GM21390 (cell line): Measurements from ENCODE around the gene PDE9A.
"Not testable (repeated sequence)": the region's sequence is repeated elsewhere in the genome, so short reads cannot be mapped to it uniquely, and the experiment has no call there.

ENCODE experiments used
- ATAC-seq: cut with Tn5 transposase; IDR thresholded peaks from one replicate; pipeline ENCODE4 v1.9.1; 2021; ENCODE audit not compliant: unreplicated experiment

The PDE9A gene

GRCh38 chr21:42704861-42705260, 51.4 kb downstream of the PDE9A start:
- no peak for ATAC-seq

DNA sequence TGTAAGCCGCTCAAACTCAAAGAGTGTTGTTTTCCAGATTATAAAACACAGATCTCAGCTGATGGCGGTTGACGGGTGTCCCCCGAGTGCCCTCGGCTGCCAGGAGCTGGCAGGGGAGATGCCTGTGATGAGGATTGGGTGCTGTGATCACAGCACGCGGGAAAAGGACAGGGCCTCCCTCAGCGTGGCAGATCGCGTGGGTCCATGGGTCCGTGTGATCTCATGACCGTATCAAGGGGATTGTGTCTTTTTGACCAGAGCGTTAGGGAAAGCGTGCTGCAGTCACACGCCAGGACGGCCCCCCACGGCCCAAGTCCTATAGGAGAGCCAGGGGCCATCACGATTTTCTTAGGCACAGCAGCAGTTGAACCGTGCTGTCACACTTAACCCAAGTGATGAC, 51.9 kb downstream of the PDE9A start:
- no peak for ATAC-seq

DNA sequence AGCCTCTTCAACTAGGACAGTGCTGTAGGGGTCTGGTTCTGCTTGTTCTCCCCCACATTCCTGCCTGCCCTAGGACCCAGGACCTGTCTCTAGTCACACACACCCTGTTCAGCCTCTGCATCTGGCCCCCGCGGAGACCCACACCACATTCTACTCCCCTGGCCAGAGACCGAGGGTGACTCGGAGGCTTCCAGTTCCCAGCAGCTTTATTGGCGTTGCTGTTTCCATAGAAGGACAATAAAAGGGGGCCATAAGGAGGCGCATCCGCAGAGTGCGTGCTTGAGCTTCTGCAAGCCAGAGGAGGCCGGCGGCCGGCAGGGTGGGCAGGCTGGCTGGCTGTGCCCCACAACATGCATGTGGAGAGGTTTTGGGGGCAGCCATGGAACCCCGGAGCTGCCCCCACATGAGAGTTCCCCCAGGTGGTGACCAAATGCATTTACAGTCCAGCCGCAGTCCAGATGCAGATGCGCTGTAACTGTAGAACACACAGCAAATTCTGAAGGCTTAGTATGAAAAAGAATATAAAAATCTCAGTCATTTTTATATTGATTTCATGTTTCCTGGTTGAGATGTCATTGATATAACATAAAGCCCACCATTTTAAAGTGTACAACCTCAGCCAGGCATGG, 52.4 kb downstream of the PDE9A start:
- ATAC-seq = no peak

DNA sequence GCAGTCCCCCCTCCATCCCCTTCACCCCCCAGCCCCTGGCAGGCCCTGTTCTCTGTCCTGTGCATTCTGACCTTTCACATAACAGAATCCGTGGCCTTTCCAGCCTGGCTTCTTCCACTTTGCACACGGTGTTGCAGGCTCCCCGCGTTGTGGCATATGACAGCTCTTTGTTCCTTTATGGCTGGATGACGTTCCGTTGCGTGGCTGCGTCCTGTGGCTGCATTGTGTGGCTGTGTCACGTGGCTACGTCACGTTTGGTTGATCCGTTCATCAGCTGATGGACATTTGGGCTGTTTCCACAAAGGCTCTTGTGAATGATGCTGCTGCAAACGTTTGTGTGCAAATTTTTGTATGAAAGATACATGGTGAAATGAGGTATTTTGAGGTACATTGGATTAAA, 53.3 kb downstream of the PDE9A start:
- no peak for ATAC-seq

DNA sequence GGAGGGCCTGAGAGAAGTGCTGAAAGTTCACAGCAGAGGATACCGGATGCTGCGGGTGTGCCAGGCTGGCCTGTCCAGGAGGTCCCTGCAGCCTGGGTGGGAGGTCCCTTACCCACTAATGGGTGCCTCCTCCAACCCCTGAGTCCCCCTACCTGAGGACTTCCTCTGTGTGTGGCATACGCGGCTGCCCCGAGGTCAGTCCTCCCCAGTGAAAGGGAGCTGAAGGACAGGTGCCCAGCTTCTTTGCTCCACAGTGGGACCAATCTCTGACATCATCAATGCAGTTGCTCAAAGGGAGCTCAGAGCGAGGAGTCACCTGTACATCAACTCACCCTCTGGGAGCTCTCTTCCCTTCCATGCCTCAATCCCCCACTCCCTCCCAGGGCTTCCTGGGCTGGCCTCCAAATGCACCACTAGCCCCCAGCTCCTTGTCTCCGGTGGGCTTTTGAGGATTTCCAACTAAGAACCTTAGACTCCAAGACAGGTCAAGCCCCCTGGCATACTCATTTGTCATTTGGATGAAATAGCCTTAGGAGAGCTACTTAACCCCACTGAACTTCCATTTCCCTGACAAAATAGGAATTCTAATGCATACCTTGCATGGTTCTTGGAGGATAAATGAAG, 53.9 kb downstream of the PDE9A start:
- no peak for ATAC-seq

GRCh38 chr21:42708107-42708506, 54.7 kb downstream of the PDE9A start:
- no peak for ATAC-seq

DNA sequence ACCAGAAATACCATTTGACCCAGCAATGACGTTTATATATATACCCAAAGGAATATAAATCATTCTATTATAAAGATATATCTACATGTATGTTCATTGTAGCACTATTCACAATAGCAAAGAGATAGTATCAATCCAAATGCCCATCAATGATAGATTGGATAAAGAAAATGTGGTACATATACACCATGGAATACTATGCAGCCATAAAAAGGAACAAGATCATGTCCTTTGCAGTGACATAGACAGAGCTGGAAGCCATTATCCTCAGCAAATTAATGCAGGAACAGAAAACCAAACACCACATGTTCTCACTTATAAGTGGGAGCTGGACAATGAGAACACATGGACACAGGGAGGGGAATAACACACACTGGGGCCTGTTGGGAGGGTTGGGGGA, 55.5 kb downstream of the PDE9A start:
- ATAC-seq = not testable (repeated sequence)

DNA sequence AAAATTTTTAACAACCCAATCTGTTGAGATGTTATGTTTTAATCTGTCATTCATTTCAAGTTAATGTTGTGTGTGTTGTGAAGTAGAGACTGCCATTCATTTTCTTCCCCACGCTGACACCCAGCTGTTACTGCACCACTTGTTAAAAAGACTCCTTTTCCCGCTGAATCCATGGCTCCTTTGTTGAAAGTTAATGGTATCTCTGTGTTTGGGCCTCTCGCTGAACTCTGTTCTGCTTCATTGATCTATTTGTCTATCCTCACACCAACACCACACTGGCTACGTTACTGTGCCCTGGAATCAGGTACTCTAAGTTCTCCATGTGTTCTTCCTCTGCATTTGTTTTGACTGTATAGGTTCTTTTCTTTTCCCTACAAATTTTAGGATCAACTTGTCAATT, 58.2 kb downstream of the PDE9A start:
- ATAC-seq = no peak

- not testable (repeated sequence) for ATAC-seq
Measured at GRCh38 chr21:42715427-42715826, 62.0 kb downstream of the PDE9A start.

- no peak for ATAC-seq
Measured at GRCh38 chr21:42716074-42716473, 62.7 kb downstream of the PDE9A start.

GRCh38 chr21:42720484-42720883, 67.1 kb downstream of the PDE9A start:
- ATAC-seq = not testable (repeated sequence)

DNA sequence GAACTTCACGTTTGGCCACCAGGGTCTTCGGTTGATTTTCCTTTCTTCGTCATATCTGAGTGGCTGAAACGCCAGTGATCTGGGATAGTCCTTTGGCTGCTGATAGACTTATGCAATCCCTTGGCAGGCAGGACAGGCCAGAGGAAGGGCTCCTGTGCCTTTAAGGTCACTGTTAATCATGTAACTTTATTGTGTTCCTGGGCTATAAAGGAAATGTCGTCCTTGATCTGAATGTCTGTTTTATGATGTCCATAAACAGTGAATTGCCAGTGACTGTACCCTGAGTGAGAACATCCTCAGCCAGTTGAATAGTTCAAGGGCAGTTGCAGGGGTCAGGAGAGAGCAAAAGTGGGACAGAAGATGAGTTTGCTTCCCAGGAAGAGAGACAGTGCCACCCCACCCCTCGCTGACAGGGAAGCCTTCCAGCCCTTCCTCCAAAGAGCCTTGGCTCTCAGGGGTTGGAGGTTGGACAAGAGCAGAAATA, 68.0 kb downstream of the PDE9A start:
- no peak for ATAC-seq

GRCh38 chr21:42722153-42722552, 68.7 kb downstream of the PDE9A start:
- ATAC-seq = no peak

DNA sequence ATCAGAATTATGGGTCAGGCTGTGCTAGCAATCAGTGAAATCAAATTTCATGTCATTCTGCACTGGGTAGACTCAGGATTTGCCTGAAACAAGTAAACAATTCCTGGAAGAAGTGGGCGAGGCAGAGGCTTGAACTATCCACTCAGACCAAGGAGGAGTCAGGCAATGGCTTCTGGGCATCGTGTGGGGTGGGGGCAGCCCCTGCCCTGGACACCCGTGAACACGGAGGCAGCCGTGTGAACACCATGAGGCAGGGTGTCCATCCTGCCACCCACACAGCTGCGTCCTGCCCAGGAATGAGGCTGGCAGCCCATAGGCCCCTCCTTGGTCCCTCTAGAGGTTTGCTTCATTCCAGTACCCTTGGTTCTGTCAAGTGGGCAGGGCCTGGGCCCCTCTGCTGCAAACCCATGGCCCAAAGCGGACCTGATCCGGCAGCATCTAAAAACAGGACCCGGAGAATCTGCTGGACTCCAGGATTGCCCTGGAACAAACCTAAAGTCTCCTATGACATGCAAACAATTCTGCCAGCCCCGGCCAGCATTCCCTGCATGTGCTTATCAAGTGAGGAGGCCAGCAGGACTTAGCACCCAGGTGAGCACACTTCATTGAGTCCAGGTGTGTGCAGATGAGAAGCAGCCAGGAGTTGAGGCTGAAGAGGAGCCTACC, 69.5 kb downstream of the PDE9A start:
- ATAC-seq = no peak

DNA sequence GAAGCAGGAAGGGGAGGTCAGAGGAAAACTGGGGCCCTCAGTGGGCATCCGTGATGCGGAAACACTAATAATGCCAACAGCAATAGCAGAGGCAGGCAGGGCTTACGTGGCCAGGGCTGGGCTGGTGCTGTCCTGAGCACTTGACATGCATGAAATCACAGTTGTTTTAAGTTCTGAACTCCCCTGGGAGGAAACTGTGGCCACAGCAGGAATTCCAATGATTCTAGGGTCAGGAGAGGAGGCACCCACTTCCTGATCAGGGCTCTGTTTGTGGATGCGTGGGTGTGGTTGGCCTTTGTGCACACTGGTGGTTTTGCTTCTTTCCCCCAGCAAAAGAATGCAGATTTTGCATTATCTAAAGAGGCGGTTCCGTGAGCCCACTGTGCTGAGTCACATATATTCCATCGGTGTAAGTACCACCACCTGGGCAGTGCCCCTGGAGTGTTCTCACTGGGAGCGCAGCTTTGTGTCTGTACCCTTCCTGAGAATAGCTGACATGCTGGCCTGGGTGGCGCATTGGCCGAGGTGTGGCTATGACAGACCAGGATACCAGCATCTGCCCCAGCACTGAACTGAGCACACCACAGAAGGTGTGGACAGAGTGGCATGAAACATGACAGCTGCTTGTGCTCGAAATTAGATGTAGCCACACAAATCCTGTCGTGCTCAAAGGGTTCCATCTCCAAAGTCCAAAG, 71.0 kb downstream of the PDE9A start:
- ATAC-seq = no peak

DNA sequence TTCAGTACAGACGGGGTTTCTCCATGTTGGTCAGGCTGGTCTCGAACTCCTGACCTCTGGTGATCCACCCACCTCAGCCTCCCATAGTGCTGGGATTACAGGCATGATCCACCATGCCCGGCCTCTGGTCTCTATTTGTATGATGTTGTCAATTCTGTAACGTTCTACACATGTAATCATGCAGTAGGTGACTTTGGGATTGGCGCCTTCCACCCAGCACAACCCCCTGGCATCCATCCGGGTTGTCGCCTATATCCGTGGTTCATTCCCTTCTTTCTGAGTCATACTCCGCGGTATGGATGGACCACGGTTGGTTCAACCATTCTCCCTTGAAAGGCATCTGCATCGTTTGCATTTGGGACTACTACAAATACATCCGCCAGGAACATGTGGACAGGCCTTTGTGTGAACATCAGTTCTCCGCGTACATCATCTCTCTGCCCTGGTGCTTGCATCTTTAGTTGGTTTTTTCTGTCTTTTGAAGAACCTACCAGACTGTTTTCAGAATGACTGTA, 72.1 kb downstream of the PDE9A start:
- no peak for ATAC-seq

DNA sequence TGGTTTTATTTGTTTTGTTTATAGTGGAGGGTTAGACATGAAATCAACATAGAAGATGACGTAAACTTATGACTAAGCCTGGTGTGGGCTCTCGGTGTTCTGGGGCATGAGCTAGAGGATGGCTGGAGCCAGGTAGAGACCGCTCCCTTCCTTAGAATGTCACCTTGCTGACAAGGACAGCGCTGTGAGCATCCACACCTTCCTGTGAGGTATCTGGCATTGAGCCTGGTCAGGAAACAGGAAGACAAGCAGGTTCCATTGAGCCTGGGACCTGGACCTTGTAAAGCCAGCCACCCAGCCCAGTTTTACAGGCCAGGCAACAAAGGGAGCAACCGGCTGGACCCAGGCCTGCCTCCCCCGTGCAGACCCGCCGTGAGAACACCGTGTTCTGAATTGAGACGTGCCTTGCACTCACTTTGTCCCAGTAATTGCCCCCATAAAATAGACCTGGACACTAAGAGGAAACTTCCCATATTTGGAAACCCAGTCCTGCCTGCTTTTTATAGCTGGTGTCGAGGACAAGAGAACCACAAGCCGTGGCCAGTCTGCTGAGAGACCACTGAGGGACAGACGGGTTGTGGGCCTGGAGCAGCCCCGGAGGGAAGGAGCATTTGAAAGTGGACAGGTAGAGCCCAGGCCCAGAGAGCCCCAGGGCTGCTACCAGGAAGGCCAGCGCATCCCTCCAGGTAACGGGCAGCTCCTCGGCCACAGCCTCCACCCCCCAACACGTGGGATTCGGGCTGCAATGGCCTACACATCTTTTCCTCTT, 78.0 kb downstream of the PDE9A start:
- no peak for ATAC-seq

GRCh38 chr21:42732033-42732410, 78.6 kb downstream of the PDE9A start:
- ATAC-seq = no peak

DNA sequence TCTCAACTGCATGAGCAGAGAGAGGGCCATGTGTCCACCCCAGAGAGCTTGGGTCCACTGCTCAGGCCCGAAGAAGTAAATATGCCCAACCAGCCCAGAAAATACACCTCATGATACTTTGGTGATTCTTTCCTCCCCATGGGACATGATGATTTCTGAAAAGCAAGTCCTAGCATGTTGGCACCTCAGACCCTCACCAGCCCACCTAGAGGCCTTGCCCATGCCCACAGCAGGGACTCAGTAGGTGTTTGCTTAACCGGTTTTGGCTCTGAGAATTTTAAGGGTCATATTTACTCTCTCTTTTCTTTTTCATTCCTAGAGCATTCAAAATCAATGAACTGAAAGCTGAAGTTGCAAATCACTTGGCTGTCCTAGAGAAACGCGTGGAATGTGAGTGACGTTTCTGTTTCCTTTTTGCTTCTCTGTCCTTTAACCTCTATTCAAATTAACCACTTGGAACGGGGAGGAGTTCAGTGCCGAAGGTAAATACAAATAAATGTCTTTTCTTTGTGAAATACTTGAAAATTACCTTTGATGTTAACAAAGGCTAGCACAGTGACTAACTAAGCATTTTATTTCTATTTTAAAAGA, 79.7 kb downstream of the PDE9A start:
- ATAC-seq = no peak

DNA sequence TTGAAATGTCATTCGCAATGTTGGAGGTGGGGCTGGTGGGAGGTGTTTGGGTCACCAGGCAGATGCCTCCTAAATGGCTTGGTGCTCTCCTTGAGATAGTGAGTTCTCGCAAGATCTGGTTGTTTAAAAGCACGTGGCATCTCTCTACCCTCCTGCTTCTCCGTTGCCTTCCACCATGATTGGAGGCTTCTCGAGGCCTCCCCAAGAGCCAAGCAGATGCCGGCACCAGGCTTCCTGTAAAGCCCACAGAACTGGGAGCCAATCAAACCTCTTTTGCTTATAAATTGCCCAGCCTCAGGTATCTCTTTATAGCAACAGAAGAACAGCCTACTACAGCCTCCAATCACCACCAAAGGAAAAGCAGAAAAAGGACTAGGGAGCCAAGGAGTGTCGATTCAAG, 80.5 kb downstream of the PDE9A start:
- ATAC-seq = no peak
